Measurements from ENCODE around the gene FBXW7. TPM values are rescaled to one million over a fixed set of nuclear protein-coding genes. Genes with fewer than 3 reads are reported as not detected.

Gene FBXW7
- total and polyA plus RNA-seq, 12 donors, result 12.1 to 87.6 (median 66.8) TPM

- Histone ChIP-seq H3K27ac (no peak overlapping the region), H3K4me1 (peaks cover 0 to 25% (median 14%) of the 10 kb centered on the region in 9 donors), H3K36me3 (peaks cover 0 to 70% (median 12%) of the 10 kb centered on the region in 9 donors), H3K4me3 (no peak overlapping the region), H3K27me3 (no peaks in the 10 kb centered on the region), H3K9me3 (no peaks in the 10 kb centered on the region)
- TF ChIP-seq, protein P1, sequence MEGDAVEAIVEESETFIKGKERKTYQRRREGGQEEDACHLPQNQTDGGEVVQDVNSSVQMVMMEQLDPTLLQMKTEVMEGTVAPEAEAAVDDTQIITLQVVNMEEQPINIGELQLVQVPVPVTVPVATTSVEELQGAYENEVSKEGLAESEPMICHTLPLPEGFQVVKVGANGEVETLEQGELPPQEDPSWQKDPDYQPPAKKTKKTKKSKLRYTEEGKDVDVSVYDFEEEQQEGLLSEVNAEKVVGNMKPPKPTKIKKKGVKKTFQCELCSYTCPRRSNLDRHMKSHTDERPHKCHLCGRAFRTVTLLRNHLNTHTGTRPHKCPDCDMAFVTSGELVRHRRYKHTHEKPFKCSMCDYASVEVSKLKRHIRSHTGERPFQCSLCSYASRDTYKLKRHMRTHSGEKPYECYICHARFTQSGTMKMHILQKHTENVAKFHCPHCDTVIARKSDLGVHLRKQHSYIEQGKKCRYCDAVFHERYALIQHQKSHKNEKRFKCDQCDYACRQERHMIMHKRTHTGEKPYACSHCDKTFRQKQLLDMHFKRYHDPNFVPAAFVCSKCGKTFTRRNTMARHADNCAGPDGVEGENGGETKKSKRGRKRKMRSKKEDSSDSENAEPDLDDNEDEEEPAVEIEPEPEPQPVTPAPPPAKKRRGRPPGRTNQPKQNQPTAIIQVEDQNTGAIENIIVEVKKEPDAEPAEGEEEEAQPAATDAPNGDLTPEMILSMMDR (IDR thresholded peaks at IDR 0.05), result no peak
- intact Hi-C loops (cut with DNase I), result no loop called here
- DNase-seq (no peak), ATAC-seq (no peak)
These were observed 191.9 kb downstream of the FBXW7 start for GRCh38 chr4:152344001-152344400.

DNA sequence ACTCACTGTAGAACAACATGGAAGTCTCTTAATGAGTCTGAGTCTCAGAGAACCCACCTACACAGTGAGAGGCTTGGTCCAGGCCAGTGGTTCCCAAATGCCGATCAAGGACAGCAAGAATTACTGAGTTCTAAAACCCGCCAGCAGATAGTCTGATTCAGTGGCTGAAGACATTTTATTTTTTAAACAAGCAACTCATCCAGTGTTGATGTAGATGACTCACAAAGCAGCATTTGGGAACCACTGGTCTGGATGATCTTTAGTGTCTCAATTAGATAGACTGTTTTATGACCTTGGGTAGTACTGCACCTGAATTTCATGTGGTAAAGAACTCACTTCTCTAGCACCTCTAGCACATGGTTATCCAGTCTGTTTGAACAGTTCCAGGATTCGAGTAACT lies 193.6 kb downstream of the FBXW7 start:
- intact Hi-C loops (cut with DNase I), result no loop called here
- DNase-seq (no peak), ATAC-seq (no peak)
- Histone ChIP-seq H3K9me3 (no peaks in the 10 kb centered on the region), H3K27ac (no peak overlapping the region), H3K4me3 (no peak overlapping the region), H3K36me3 (peaks cover 0 to 87% (median 17%) of the 10 kb centered on the region in 9 donors), H3K4me1 (peaks cover 0 to 11% (median 4%) of the 10 kb centered on the region in 9 donors), H3K27me3 (no peaks in the 10 kb centered on the region)
- TF ChIP-seq, protein P1 (IDR thresholded peaks at IDR 0.05), result no peak
- WGBS, 2 donors, result 95% methylated on average over 3 of the region's 3 CpGs

DNA sequence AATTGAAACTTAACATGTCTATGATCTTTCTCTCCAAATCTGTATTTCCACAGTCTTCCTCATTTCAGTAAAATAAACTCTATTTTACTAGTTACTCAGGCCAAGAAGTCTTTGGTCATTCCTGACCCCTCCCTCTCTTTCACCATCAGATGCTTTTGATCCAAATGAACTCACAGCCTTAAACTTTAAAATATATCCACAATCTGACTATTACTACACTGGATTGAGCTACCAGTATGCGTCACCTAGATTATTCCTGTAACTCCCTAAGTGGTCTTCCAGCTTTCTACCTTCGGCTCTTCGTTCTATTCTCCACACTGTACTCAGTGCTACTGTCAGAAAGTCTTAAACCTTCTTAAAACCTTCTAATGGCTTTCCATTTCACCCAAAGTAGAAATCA lies 195.1 kb downstream of the FBXW7 start:
- Histone ChIP-seq H3K36me3 (peaks cover 0 to 87% (median 9%) of the 10 kb centered on the region in 9 donors), H3K27me3 (no peaks in the 10 kb centered on the region), H3K27ac (no peak overlapping the region), H3K4me3 (no peak overlapping the region), H3K9me3 (no peaks in the 10 kb centered on the region), H3K4me1 (peaks cover 0 to 8% (median 0%) of the 10 kb centered on the region in 9 donors)
- WGBS, 2 donors, result 95 to 96% methylated on average over 3 of the region's 3 CpGs
- peak in 1 of 8 donors; percentile 71 for ATAC-seq
- intact Hi-C loops (cut with DNase I), result no loop called here
- TF ChIP-seq, protein P1 (IDR thresholded peaks at IDR 0.05), result no peak
- DNase-seq, result no peak

DNA sequence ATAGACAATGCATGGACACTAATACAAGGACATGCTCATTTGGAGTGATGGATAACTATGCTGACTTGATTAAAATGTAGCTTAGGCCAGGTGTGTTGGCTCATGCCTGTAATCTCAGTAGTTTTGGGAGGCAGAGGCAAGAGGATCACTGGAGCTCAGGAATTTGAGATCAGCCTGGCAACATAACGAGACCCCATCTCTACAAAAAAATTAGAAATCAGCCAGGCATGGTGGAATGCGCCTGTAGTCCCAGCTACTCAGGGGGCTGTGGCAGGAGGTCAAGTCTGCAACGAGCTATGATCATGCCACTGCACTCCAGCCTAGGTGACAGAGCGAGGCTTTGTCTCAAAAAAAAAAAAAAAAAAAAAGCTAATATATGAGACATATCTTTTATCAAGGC lies 196.3 kb downstream of the FBXW7 start:
- no peak for DNase-seq
- TF ChIP-seq, protein P1 (IDR thresholded peaks at IDR 0.05), result no peak
- no peak overlapping the region for H3K4me3 ChIP-seq
- no peaks in the 10 kb centered on the region for H3K9me3 ChIP-seq
- WGBS, 2 donors, result 86 to 89% methylated on average over 4 of the region's 4 CpGs
- H3K36me3 ChIP-seq, result peaks cover 0 to 87% (median 9%) of the 10 kb centered on the region in 9 donors
- intact Hi-C loops (cut with DNase I), result no loop called here
- H3K27ac ChIP-seq, result no peak overlapping the region
- no peak for ATAC-seq
- H3K4me1 ChIP-seq, result peaks cover 0 to 8% (median 0%) of the 10 kb centered on the region in 9 donors
- H3K27me3 ChIP-seq, result no peaks in the 10 kb centered on the region
